WTC11 (cell line): ENCODE measurements around the gene RPL29. TPM values are rescaled to one million over a fixed set of nuclear protein-coding genes. Genes with fewer than 3 reads are reported as not detected.

Experiments
- ATAC-seq: fragments of 200-7000 bp; cut with Tn5 transposase; 2 replicates; pipeline ENCODE4 v1.10.0; 2021; ENCODE audit warnings: mild to moderate bottlenecking, moderate library complexity
- CTCF ChIA-PET: fragments of 300-600 bp; sonication (Branson Sonifier 250); formaldehyde crosslinking; loops from one replicate; lab custom pipeline; 2021; ENCODE audit warnings: antibody characterized with exemption; lab: Charles Lee
- POLR2A ChIA-PET: fragments of 350-600 bp; sonication (Branson Sonifier 250); formaldehyde crosslinking; loops from one replicate; lab custom pipeline; 2021; ENCODE audit warnings: antibody characterized with exemption; lab: Charles Lee
- DNase-seq: peaks from one replicate; pipeline ENCODE4 v3.0.0; 2021; ENCODE audit warnings: low spot score
- H3K27ac Mint-ChIP-seq: 2 replicates; pipeline ENCODE4 v1.8.0; 2021; ENCODE audit warnings: mixed read lengths
- H3K27me3 Mint-ChIP-seq: 2 replicates; pipeline ENCODE4 v1.8.0; 2021; ENCODE audit warnings: low read depth, mild to moderate bottlenecking, moderate library complexity, mixed read lengths
- H3K36me3 Mint-ChIP-seq: 2 replicates; pipeline ENCODE4 v1.8.0; 2021; ENCODE audit warnings: mixed read lengths
- H3K4me1 Mint-ChIP-seq: 2 replicates; pipeline ENCODE4 v1.8.0; 2022; ENCODE audit warnings: mixed read lengths
- H3K4me3 Mint-ChIP-seq: 2 replicates; pipeline ENCODE4 v1.8.0; 2021; ENCODE audit warnings: mild to moderate bottlenecking, moderate library complexity, mixed read lengths
- H3K9me3 Mint-ChIP-seq: 2 replicates; pipeline ENCODE4 v1.8.0; 2021; ENCODE audit warnings: mixed read lengths
- ATF2 ChIP-seq: sonication (generic); formaldehyde crosslinking; IDR thresholded peaks from 2 replicates; pipeline ENCODE4 v1.8.1; 2022; ENCODE audit warnings: low read depth, missing genetic modification reagents, borderline replicate concordance
- ATF3 ChIP-seq: sonication (generic); formaldehyde crosslinking; conservative IDR thresholded peaks from 2 replicates; pipeline ENCODE4 v1.8.1; 2022; ENCODE audit warnings: mild to moderate bottlenecking, missing genetic modification reagents
- FOXK1 ChIP-seq: sonication (generic); formaldehyde crosslinking; IDR thresholded peaks from 2 replicates; pipeline ENCODE4 v1.8.0; 2022; ENCODE audit warnings: mild to moderate bottlenecking, moderate library complexity, missing genetic modification reagents
- IRF2 ChIP-seq: sonication (generic); formaldehyde crosslinking; IDR thresholded peaks from 2 replicates; pipeline ENCODE4 v1.8.0; 2022; ENCODE audit warnings: low read depth, missing genetic modification reagents, borderline replicate concordance
- KAT7 ChIP-seq: sonication (generic); formaldehyde crosslinking; IDR thresholded peaks from 2 replicates; pipeline ENCODE4 v1.8.1; 2023; ENCODE audit warnings: missing genetic modification reagents, mild to moderate bottlenecking, borderline replicate concordance
- MXD4 ChIP-seq: fragments of 250-450 bp; sonication (Bioruptor Pico); IDR thresholded peaks from 2 replicates; pipeline ENCODE4 v1.8.0; 2021; ENCODE audit warnings: mild to moderate bottlenecking, moderate library complexity, borderline replicate concordance
- NR1H2 ChIP-seq: sonication (generic); formaldehyde crosslinking; IDR thresholded peaks from 2 replicates; pipeline ENCODE4 v1.9.0; 2021; ENCODE audit warnings: mild to moderate bottlenecking, moderate library complexity, missing genetic modification reagents
- PREB ChIP-seq: sonication (generic); formaldehyde crosslinking; IDR thresholded peaks from 2 replicates; pipeline ENCODE4 v1.8.1; 2022; ENCODE audit warnings: mild to moderate bottlenecking, missing genetic modification reagents, moderate library complexity, borderline replicate concordance
- PRRX2 ChIP-seq: fragments of 250-450 bp; sonication (Bioruptor Pico); IDR thresholded peaks from 2 replicates; pipeline ENCODE4 v1.8.0; 2021; ENCODE audit warnings: mild to moderate bottlenecking
- RORB ChIP-seq: fragments of 250-450 bp; sonication (Bioruptor Pico); IDR thresholded peaks from 2 replicates; pipeline ENCODE4 v1.9.0; 2021; ENCODE audit warnings: mild to moderate bottlenecking
- TEAD4 ChIP-seq: sonication (generic); formaldehyde crosslinking; IDR thresholded peaks from 2 replicates; pipeline ENCODE4 v1.8.0; 2022; ENCODE audit warnings: mild to moderate bottlenecking, missing genetic modification reagents
- ZBTB43 ChIP-seq: sonication (generic); formaldehyde crosslinking; IDR thresholded peaks from 2 replicates; pipeline ENCODE4 v1.8.1; 2023; ENCODE audit warnings: mild to moderate bottlenecking, missing genetic modification reagents
- ZNF219 ChIP-seq: sonication (generic); formaldehyde crosslinking; IDR thresholded peaks from 2 replicates; pipeline ENCODE4 v1.8.0; 2023; ENCODE audit warnings: missing genetic modification reagents, mild to moderate bottlenecking, borderline replicate concordance
- ZNF232 ChIP-seq: sonication (generic); formaldehyde crosslinking; IDR thresholded peaks from 2 replicates; pipeline ENCODE4 v1.8.0; 2022; ENCODE audit warnings: mild to moderate bottlenecking, missing genetic modification reagents
- ZNF416 ChIP-seq: fragments of 250-450 bp; sonication (Bioruptor Pico); IDR thresholded peaks from 2 replicates; pipeline ENCODE4 v1.9.0; 2021; ENCODE audit warnings: mild to moderate bottlenecking, inconsistent platforms
- total RNA-seq: library from RNA; stranded (reverse); gene quantifications from 3 replicates; pipeline ENCODE4 v1.2.3, GENCODE V29; 2021

RPL29 gene
- total RNA-seq, 1 experiment from 2014 or later = 1,343 TPM

GRCh38 chr3:52031896-52032295 lies 36.2 kb upstream of the RPL29 start:
- Mint-ChIP-seq H3K4me1 (peaks cover 7% of the 10 kb centered on the region; the same call in 1 of the 2 replicates), H3K27ac (no peak overlapping the region), H3K36me3 (no peaks in the 10 kb centered on the region), H3K4me3 (no peak overlapping the region), H3K27me3 (no peaks in the 10 kb centered on the region), H3K9me3 (no peaks in the 10 kb centered on the region)
- POLR2A ChIA-PET = no interaction called here
- CTCF ChIA-PET = interaction anchor here (1.2 to 3.7 kb wide), 7 partner anchors 13 to 212 kb away, joined by 3 to 22 read pairs (median 9); partner anchors contain the start of genes ACY1 and DUSP7
- no peak for ATAC-seq
- no peak for TF ChIP-seq PRRX2 (CRISPR knock-in tag)
- no peak for TF ChIP-seq ZBTB43 (CRISPR knock-in tag)
- no peak for TF ChIP-seq NR1H2 (CRISPR knock-in tag)
- DNase-seq = no peak

GRCh38 chr3:52030714-52031310 lies 35.1 kb upstream of the RPL29 start:
- H3K27ac Mint-ChIP-seq = no peak overlapping the region
- DNase-seq (no peak), ATAC-seq (no peak)
- ChIA-PET POLR2A (no interaction called here), CTCF (interaction anchor here (0.6 to 3.7 kb wide), 6 partner anchors 16 to 190 kb away, joined by 3 to 22 read pairs (median 6); partner anchors contain the start of gene DUSP7)
- H3K4me1 Mint-ChIP-seq = peaks cover 4% of the 10 kb centered on the region; the same call in 1 of the 2 replicates
- H3K4me3 Mint-ChIP-seq = no peak overlapping the region
- H3K9me3 Mint-ChIP-seq = no peaks in the 10 kb centered on the region
- H3K27me3 Mint-ChIP-seq = no peaks in the 10 kb centered on the region
- no peak for TF ChIP-seq RORB (CRISPR knock-in tag)
- no peak for TF ChIP-seq ATF3 (CRISPR knock-in tag)
- TF ChIP-seq FOXK1 (CRISPR knock-in tag) = no peak
- TF ChIP-seq TEAD4 (CRISPR knock-in tag) = no peak
- TF ChIP-seq ATF2 (CRISPR knock-in tag) = no peak
- no peak for TF ChIP-seq MXD4 (CRISPR knock-in tag)
- TF ChIP-seq ZNF416 (CRISPR knock-in tag) = no peak
- TF ChIP-seq ZNF219 (CRISPR knock-in tag) = no peak
- no peak for TF ChIP-seq KAT7 (CRISPR knock-in tag)
- TF ChIP-seq PREB = no peak
- no peak for TF ChIP-seq ZNF232 (CRISPR knock-in tag)
- H3K36me3 Mint-ChIP-seq = no peaks in the 10 kb centered on the region

GRCh38 chr3:52029535-52029934 lies 33.8 kb upstream of the RPL29 start:
- ATAC-seq (no peak), DNase-seq (no peak)
- no peaks in the 10 kb centered on the region for H3K27me3 Mint-ChIP-seq
- ChIA-PET CTCF (interaction anchor here (1.6 to 2.1 kb wide), 3 partner anchors 12 to 94 kb away, joined by 6 to 8 read pairs (median 6); no protein-coding TSS in a partner anchor), POLR2A (no interaction called here)
- H3K4me3 Mint-ChIP-seq = no peak overlapping the region
- no peak for TF ChIP-seq IRF2 (CRISPR knock-in tag)
- H3K27ac Mint-ChIP-seq = no peak overlapping the region
- H3K4me1 Mint-ChIP-seq = peaks cover 4% of the 10 kb centered on the region; the same call in 1 of the 2 replicates
- H3K9me3 Mint-ChIP-seq = no peaks in the 10 kb centered on the region
- no peaks in the 10 kb centered on the region for H3K36me3 Mint-ChIP-seq
